GM12878 (cell line): Measurements from ENCODE around the gene RARG.

ENCODE experiments used
- BHLHE40 ChIP-seq, 2 experiments: fragments of 450-650 bp in 1 of 2; IDR thresholded peaks; 2 replicates each; pipeline ENCODE4 v1.6.1; 2011 to 2017; ENCODE audit warnings: low read depth in 2 of 2, borderline replicate concordance in 1 of 2, improper control_type of control experiment in 1 of 2, low read length in 1 of 2, mild to moderate bottlenecking in 1 of 2
- CEBPB ChIP-seq, 2 experiments: fragments of 150-350 bp in 1 of 2; IDR thresholded peaks; 2 replicates each; pipeline ENCODE4 v1.6.1; 2012 to 2014; ENCODE audit warnings: low read depth in 2 of 2, low read length in 2 of 2, borderline replicate concordance in 1 of 2, inconsistent platforms in 1 of 2
- CHD4 ChIP-seq: fragments of 200-600 bp; sonication (generic); IDR thresholded peaks from 2 replicates; pipeline ENCODE4 v1.6.1; 2016; ENCODE audit warnings: mild to moderate bottlenecking
- POLR2A ChIP-seq: IDR thresholded peaks from 2 replicates; pipeline ENCODE4 v1.6.1; 2011; ENCODE audit warnings: low read depth, mild to moderate bottlenecking, low read length
- RCOR1 ChIP-seq: conservative IDR thresholded peaks from 2 replicates; pipeline ENCODE4 v1.6.1; 2012; ENCODE audit warnings: low read depth, low read length, improper control_type of control experiment
- SUZ12 ChIP-seq: fragments of 200-600 bp; sonication (generic); IDR thresholded peaks from one replicate; pipeline ENCODE4 v1.6.1; 2018; ENCODE audit warnings: antibody characterized with exemption, mild to moderate bottlenecking; ENCODE audit not compliant: unreplicated experiment
- TF ChIP-seq, protein P1 (sequence below): fragments of 450-650 bp; IDR thresholded peaks from 2 replicates; pipeline ENCODE4 v1.6.1; 2017; ENCODE audit warnings: mild to moderate bottlenecking, moderate library complexity
- TF ChIP-seq, protein P2 (sequence below): IDR thresholded peaks from 2 replicates; pipeline ENCODE4 v1.6.1; 2012; ENCODE audit warnings: mild to moderate bottlenecking, low read depth, low read length
- TF ChIP-seq, protein P3 (sequence below), 3 experiments: IDR thresholded peaks in 2 of 3; conservative IDR thresholded peaks in 1 of 3; 2 replicates each; pipeline ENCODE4 v1.5.1; 2011; ENCODE audit warnings: low read depth in 3 of 3, low read length in 3 of 3, mild to moderate bottlenecking in 3 of 3, control low read depth in 2 of 3, moderate library complexity in 2 of 3, inconsistent platforms in 1 of 3, mixed read lengths in 1 of 3; ENCODE audit not compliant: control insufficient read depth in 2 of 3, insufficient read depth in 1 of 3; ENCODE audit errors: extremely low read depth in 1 of 3

DNA sequence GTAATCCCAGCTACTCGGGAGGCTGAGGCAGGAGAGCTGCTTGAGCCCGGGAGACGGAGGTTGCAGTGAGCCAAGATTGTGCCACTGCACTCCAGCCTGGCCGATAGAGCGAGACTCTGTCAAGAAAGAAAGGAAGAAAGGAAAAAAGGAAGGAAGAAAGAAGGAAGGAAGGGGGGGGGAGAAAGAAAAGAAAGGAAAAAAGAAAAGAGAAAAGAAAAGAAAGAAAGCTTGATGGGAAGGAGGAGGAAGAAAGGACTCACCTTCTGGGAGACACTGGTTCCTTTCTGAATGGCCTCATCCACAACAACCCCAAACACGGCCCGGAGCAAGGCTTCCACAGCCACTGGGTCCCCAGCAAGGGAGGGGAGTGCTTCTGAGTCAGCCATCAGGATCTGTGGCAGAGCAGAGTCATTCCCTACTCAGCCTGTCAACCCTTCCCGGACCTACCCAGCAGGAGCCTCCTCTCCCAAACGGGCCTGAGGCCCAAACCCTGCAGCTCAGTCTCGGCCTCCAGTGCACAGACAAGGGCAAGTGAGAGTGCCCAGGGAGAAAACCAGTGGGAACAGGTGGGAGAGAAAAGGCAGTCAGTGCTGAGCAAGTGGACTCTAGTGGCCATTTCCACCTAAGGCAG is 58.8 kb downstream of the RARG start:
- TF ChIP-seq CHD4 (no peak), RCOR1 (no peak), SUZ12 (no peak), POLR2A (no peak), CEBPB (IDR thresholded peaks at IDR 0.05; ENCODE audit: borderline replicate concordance in 1 of 2, low read depth in 2 of 2, low read length in 2 of 2) (no peak), BHLHE40 (IDR thresholded peaks at IDR 0.05; ENCODE audit: borderline replicate concordance in 1 of 2, low read depth in 2 of 2, low read length in 1 of 2) (no peak)
- TF ChIP-seq, protein P1, sequence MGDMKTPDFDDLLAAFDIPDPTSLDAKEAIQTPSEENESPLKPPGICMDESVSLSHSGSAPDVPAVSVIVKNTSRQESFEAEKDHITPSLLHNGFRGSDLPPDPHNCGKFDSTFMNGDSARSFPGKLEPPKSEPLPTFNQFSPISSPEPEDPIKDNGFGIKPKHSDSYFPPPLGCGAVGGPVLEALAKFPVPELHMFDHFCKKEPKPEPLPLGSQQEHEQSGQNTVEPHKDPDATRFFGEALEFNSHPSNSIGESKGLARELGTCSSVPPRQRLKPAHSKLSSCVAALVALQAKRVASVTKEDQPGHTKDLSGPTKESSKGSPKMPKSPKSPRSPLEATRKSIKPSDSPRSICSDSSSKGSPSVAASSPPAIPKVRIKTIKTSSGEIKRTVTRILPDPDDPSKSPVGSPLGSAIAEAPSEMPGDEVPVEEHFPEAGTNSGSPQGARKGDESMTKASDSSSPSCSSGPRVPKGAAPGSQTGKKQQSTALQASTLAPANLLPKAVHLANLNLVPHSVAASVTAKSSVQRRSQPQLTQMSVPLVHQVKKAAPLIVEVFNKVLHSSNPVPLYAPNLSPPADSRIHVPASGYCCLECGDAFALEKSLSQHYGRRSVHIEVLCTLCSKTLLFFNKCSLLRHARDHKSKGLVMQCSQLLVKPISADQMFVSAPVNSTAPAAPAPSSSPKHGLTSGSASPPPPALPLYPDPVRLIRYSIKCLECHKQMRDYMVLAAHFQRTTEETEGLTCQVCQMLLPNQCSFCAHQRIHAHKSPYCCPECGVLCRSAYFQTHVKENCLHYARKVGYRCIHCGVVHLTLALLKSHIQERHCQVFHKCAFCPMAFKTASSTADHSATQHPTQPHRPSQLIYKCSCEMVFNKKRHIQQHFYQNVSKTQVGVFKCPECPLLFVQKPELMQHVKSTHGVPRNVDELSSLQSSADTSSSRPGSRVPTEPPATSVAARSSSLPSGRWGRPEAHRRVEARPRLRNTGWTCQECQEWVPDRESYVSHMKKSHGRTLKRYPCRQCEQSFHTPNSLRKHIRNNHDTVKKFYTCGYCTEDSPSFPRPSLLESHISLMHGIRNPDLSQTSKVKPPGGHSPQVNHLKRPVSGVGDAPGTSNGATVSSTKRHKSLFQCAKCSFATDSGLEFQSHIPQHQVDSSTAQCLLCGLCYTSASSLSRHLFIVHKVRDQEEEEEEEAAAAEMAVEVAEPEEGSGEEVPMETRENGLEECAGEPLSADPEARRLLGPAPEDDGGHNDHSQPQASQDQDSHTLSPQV = no peak
- TF ChIP-seq, protein P2, sequence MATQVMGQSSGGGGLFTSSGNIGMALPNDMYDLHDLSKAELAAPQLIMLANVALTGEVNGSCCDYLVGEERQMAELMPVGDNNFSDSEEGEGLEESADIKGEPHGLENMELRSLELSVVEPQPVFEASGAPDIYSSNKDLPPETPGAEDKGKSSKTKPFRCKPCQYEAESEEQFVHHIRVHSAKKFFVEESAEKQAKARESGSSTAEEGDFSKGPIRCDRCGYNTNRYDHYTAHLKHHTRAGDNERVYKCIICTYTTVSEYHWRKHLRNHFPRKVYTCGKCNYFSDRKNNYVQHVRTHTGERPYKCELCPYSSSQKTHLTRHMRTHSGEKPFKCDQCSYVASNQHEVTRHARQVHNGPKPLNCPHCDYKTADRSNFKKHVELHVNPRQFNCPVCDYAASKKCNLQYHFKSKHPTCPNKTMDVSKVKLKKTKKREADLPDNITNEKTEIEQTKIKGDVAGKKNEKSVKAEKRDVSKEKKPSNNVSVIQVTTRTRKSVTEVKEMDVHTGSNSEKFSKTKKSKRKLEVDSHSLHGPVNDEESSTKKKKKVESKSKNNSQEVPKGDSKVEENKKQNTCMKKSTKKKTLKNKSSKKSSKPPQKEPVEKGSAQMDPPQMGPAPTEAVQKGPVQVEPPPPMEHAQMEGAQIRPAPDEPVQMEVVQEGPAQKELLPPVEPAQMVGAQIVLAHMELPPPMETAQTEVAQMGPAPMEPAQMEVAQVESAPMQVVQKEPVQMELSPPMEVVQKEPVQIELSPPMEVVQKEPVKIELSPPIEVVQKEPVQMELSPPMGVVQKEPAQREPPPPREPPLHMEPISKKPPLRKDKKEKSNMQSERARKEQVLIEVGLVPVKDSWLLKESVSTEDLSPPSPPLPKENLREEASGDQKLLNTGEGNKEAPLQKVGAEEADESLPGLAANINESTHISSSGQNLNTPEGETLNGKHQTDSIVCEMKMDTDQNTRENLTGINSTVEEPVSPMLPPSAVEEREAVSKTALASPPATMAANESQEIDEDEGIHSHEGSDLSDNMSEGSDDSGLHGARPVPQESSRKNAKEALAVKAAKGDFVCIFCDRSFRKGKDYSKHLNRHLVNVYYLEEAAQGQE = no peak
- TF ChIP-seq, protein P3, sequence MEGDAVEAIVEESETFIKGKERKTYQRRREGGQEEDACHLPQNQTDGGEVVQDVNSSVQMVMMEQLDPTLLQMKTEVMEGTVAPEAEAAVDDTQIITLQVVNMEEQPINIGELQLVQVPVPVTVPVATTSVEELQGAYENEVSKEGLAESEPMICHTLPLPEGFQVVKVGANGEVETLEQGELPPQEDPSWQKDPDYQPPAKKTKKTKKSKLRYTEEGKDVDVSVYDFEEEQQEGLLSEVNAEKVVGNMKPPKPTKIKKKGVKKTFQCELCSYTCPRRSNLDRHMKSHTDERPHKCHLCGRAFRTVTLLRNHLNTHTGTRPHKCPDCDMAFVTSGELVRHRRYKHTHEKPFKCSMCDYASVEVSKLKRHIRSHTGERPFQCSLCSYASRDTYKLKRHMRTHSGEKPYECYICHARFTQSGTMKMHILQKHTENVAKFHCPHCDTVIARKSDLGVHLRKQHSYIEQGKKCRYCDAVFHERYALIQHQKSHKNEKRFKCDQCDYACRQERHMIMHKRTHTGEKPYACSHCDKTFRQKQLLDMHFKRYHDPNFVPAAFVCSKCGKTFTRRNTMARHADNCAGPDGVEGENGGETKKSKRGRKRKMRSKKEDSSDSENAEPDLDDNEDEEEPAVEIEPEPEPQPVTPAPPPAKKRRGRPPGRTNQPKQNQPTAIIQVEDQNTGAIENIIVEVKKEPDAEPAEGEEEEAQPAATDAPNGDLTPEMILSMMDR (IDR thresholded peaks at IDR 0.05 in 2 of 3, conservative IDR thresholded peaks at IDR 0.05 in 1 of 3; ENCODE audit: control insufficient read depth in 2 of 3, extremely low read depth in 1 of 3, insufficient read depth in 1 of 3, low read depth in 3 of 3, low read length in 3 of 3) = no peak
